GM23248 (cell line): ENCODE measurements around the gene TTLL3.
"Not testable (repeated sequence)": the region's sequence is repeated elsewhere in the genome, so short reads cannot be mapped to it uniquely, and the experiment has no call there.

Experiments used
- EZH2 ChIP-seq: fragments of 200-600 bp; sonication (generic); IDR thresholded peaks from 2 replicates; pipeline ENCODE4 v1.6.1; 2018; ENCODE audit warnings: antibody characterized with exemption, mild to moderate bottlenecking; ENCODE audit not compliant: insufficient read depth, poor library complexity, severe bottlenecking
- EZH2phosphoT487 ChIP-seq: fragments of 200-600 bp; sonication (generic); IDR thresholded peaks from 2 replicates; pipeline ENCODE4 v1.6.1; 2018; ENCODE audit warnings: antibody characterized with exemption, moderate library complexity, mild to moderate bottlenecking, low read depth; ENCODE audit not compliant: insufficient read depth

- not testable (repeated sequence) for TF ChIP-seq EZH2, EZH2phosphoT487
Measured at GRCh38 chr3:9851383-9851782, 41.3 kb downstream of the TTLL3 start.
